MM.1S (cell line): ENCODE data around the gene TSPAN32.

ENCODE experiments used
- DNase-seq: peaks from one replicate; pipeline ENCODE4 v3.0.0-alpha.2; 2015
- H2AFZ ChIP-seq: fragments of 300-600 bp; sonication (generic); 2 replicates; pipeline ENCODE4 v1.6.0; 2016; ENCODE audit warnings: antibody characterized with exemption, low read length
- H3F3A ChIP-seq: fragments of 300-600 bp; sonication (generic); 2 replicates; pipeline ENCODE4 v1.6.1; 2016; ENCODE audit warnings: mild to moderate bottlenecking, antibody characterized with exemption, low read length, moderate library complexity, mixed read lengths; ENCODE audit not compliant: insufficient read depth
- H3K27ac ChIP-seq: fragments of 300-600 bp; sonication (generic); 2 replicates; pipeline ENCODE4 v1.5.1; 2016; ENCODE audit warnings: mild to moderate bottlenecking, low read length
- H3K27me3 ChIP-seq: fragments of 300-600 bp; sonication (generic); replicated peaks from 2 replicates; pipeline ENCODE4 v1.6.0; 2016; ENCODE audit warnings: low read length; ENCODE audit not compliant: insufficient read depth
- H3K36me3 ChIP-seq: fragments of 300-600 bp; sonication (generic); replicated peaks from 2 replicates; pipeline ENCODE4 v1.6.1; 2016; ENCODE audit warnings: mild to moderate bottlenecking, low read length, mixed read lengths; ENCODE audit not compliant: insufficient read depth
- H3K4me1 ChIP-seq: fragments of 300-600 bp; sonication (generic); 2 replicates; pipeline ENCODE4 v1.6.1; 2016; ENCODE audit warnings: low read length, mixed read lengths
- H3K4me2 ChIP-seq: fragments of 300-600 bp; sonication (generic); 2 replicates; pipeline ENCODE4 v1.6.0; 2016; ENCODE audit warnings: low read depth, low read length
- H3K4me3 ChIP-seq: fragments of 300-600 bp; sonication (generic); 2 replicates; pipeline ENCODE4 v1.5.1; 2016; ENCODE audit warnings: low read length, mixed read lengths
- H3K79me2 ChIP-seq: fragments of 300-600 bp; sonication (generic); 2 replicates; pipeline ENCODE4 v1.6.1; 2016; ENCODE audit warnings: mixed run types, low read length, mixed read lengths
- H3K9ac ChIP-seq: fragments of 300-600 bp; sonication (generic); 2 replicates; pipeline ENCODE4 v1.6.1; 2016; ENCODE audit warnings: low read length, mixed read lengths
- H3K9me2 ChIP-seq: fragments of 300-600 bp; sonication (generic); replicated peaks from 2 replicates; pipeline ENCODE4 v1.6.1; 2016; ENCODE audit warnings: mild to moderate bottlenecking, low read length, mixed read lengths; ENCODE audit not compliant: insufficient read depth
- H3K9me3 ChIP-seq: fragments of 300-600 bp; sonication (generic); replicated peaks from 2 replicates; pipeline ENCODE4 v1.6.1; 2016; ENCODE audit warnings: mild to moderate bottlenecking, low read length, mixed read lengths; ENCODE audit not compliant: insufficient read depth
- H4K20me1 ChIP-seq: fragments of 300-600 bp; sonication (generic); 2 replicates; pipeline ENCODE4 v1.6.1; 2016; ENCODE audit warnings: mild to moderate bottlenecking, low read length, moderate library complexity, mixed read lengths; ENCODE audit not compliant: insufficient read depth
- CTCF ChIP-seq: fragments of 300-600 bp; sonication (generic); IDR thresholded peaks from 2 replicates; pipeline ENCODE4 v1.5.1; 2016; ENCODE audit warnings: antibody characterized with exemption, low read length, mixed read lengths
- EZH2 ChIP-seq: fragments of 300-600 bp; sonication (generic); optimal IDR thresholded peaks from 2 replicates; pipeline ENCODE3; 2017; ENCODE audit warnings: low read depth, mild to moderate bottlenecking, antibody characterized with exemption, low read length, mixed read lengths
- EZH2phosphoT487 ChIP-seq: fragments of 300-600 bp; sonication (generic); IDR thresholded peaks from 2 replicates; pipeline ENCODE4 v1.6.1; 2018; ENCODE audit warnings: antibody characterized with exemption, low read length

The TSPAN32 gene

GRCh38 chr11:2302896-2303626 is 1.2 kb downstream of the TSPAN32 start:
- H2AFZ ChIP-seq: no peak overlapping the region
- H3K9ac ChIP-seq: no peak overlapping the region
- H3K9me3 ChIP-seq: no peaks in the 10 kb centered on the region
- H3K4me1 ChIP-seq: peaks cover 10% of the 10 kb centered on the region
- H3K27me3 ChIP-seq: peaks cover 62% of the 10 kb centered on the region
- DNase-seq: no peak
- H4K20me1 ChIP-seq: no peaks in the 10 kb centered on the region
- H3K9me2 ChIP-seq: no peaks in the 10 kb centered on the region
- no peak overlapping the region for H3K4me3 ChIP-seq
- H3K4me2 ChIP-seq: no peak overlapping the region
- no peaks in the 10 kb centered on the region for H3F3A ChIP-seq
- no peak overlapping the region for H3K27ac ChIP-seq
- TF ChIP-seq EZH2 (no peak), CTCF (no peak), EZH2phosphoT487 (no peak)
- no peaks in the 10 kb centered on the region for H3K36me3 ChIP-seq
- H3K79me2 ChIP-seq: no peaks in the 10 kb centered on the region

DNA sequence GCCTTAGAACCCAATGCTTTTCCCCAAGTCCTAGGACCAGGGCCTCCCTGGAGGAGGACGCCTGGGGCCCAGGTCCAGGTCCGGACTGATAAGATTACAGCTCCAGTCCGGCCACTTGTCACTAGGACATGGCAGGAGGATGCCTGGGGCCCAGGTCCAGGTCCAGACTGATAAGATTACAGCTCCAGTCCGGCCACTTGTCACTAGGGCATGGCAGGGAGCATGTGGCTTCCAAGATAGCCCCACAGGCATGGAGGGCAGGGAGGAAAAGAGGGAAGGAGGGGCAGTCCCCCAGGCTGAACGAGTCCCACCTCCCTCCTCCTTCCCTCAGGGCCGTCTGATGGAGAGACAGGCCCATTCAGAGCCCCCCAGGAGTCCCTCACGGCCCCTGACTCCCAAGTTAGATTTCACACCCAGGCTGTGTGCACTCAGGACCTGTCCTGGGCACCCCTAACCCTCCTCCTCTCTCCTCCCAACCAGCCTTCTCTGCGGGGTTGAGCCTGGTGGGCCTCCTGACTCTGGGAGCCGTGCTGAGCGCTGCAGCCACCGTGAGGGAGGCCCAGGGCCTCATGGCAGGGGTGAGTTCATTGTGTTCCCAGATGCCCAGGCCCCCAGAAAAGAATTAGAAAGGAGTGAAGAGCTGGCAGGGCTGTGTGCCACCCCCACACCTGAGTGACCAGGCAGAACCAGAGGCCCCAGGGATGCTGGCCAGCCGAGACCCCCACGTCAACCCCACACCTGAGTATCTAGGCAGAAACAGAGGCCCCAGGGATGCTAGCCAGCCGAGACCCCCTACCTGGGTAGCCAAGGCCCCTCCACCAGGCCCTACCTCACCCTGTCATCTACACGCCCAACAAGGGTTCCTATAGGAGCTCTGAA is 2.1 kb downstream of the TSPAN32 start:
- DNase-seq: no peak
- Histone ChIP-seq H3K9ac (no peak overlapping the region), H4K20me1 (no peaks in the 10 kb centered on the region), H3K4me2 (no peak overlapping the region), H3K27me3 (peaks cover 57% of the 10 kb centered on the region), H3K9me2 (no peaks in the 10 kb centered on the region), H3K36me3 (no peaks in the 10 kb centered on the region), H2AFZ (no peak overlapping the region), H3K79me2 (no peaks in the 10 kb centered on the region), H3K9me3 (no peaks in the 10 kb centered on the region), H3F3A (no peaks in the 10 kb centered on the region), H3K4me3 (no peak overlapping the region), H3K4me1 (peaks cover 10% of the 10 kb centered on the region), H3K27ac (no peak overlapping the region)
- TF ChIP-seq CTCF (no peak), EZH2phosphoT487 (no peak), EZH2 (no peak)

- H3K4me1 ChIP-seq: peaks cover 10% of the 10 kb centered on the region
- H3K27me3 ChIP-seq: peaks cover 57% of the 10 kb centered on the region
- H3K36me3 ChIP-seq: no peaks in the 10 kb centered on the region
- no peaks in the 10 kb centered on the region for H3F3A ChIP-seq
- H3K27ac ChIP-seq: no peak overlapping the region
- no peak overlapping the region for H3K9ac ChIP-seq
- H3K4me2 ChIP-seq: no peak overlapping the region
- no peaks in the 10 kb centered on the region for H4K20me1 ChIP-seq
- H3K9me3 ChIP-seq: no peaks in the 10 kb centered on the region
- no peaks in the 10 kb centered on the region for H3K79me2 ChIP-seq
- no peak overlapping the region for H3K4me3 ChIP-seq
- no peak overlapping the region for H2AFZ ChIP-seq
- H3K9me2 ChIP-seq: no peaks in the 10 kb centered on the region
- TF ChIP-seq EZH2 (no peak), CTCF (no peak), EZH2phosphoT487 (no peak)
- no peak for DNase-seq
These were observed 2.8 kb downstream of the TSPAN32 start for GRCh38 chr11:2304506-2305139.
